Right lung (tissue), 5 donors: ENCODE measurements around the gene INTS11. TPM values are rescaled to one million over a fixed set of nuclear protein-coding genes. Genes with fewer than 3 reads are reported as not detected.

Source experiments
- DNase-seq, 2 donors: peaks; one replicate each; pipeline ENCODE4 v3.0.0-alpha.2; 2013
- polyA plus RNA-seq, 5 donors: library from polyadenylated mRNA; unstranded; fragments of 120-200 nt; gene quantifications; one replicate each; pipeline versions ENCODE4 v1.2.1 to v1.2.3, GENCODE V29; 2013; ENCODE audit warnings: inconsistent platforms in 1 of 5, low replicate concordance in 1 of 5; ENCODE audit not compliant: insufficient read length in 5 of 5, insufficient read depth in 1 of 5

INTS11 gene
- polyA plus RNA-seq, 5 donors: 102 to 144 (median 126) TPM

DNA sequence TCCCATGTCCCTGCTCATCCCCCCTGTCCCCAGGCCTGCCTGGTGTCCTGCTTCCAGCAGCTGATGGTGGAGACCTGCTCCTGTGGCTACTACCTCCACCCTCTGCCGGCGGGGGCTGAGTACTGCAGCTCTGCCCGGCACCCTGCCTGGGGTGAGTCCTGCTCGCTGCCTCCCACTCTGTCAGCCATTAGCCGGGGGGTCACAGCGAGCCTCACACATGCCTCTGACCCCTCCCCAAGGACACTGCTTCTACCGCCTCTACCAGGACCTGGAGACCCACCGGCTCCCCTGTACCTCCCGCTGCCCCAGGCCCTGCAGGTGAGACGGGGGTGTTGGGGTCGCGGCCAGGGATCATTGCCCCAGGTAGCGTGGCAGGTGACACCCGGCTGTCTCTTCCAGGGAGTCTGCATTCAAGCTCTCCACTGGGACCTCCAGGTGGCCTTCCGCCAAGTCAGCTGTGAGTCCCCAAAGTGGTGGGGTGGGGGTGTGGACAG lies 34.2 kb downstream of the INTS11 start:
- no peak for DNase-seq

DNA sequence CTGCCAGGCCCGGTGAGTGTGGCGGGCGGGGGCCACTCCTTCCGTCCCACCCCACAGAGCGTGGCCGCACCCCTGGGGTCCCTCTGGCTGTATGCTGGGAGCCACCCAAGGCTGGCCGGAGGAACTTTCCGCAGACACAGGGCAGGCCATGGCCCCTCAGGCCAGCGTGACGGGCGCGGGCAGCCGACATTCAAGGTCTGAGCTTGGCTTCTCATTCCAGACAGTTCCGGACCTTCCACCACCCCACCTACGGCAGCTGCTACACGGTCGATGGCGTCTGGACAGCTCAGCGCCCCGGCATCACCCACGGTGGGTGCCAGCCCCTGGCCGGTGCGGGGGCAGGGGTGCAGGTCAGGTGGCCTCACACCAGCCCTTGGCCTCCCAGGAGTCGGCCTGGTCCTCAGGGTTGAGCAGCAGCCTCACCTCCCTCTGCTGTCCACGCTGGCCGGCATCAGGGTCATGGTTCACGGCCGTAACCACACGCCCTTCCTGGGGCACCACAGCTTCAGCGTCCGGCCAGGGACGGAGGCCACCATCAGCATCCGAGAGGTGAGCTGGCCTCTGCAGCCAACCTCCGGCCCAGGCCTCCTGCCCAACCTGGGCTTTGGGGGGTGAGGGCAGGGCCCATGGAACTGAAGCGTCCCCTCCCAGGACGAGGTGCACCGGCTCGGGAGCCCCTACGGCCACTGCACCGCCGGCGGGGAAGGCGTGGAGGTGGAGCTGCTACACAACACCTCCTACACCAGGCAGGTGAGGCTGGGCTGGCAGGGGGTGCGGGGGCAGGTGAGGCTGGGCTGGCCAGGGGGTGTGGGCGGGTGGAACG lies 37.0 kb downstream of the INTS11 start:
- DNase-seq: no peak

DNA sequence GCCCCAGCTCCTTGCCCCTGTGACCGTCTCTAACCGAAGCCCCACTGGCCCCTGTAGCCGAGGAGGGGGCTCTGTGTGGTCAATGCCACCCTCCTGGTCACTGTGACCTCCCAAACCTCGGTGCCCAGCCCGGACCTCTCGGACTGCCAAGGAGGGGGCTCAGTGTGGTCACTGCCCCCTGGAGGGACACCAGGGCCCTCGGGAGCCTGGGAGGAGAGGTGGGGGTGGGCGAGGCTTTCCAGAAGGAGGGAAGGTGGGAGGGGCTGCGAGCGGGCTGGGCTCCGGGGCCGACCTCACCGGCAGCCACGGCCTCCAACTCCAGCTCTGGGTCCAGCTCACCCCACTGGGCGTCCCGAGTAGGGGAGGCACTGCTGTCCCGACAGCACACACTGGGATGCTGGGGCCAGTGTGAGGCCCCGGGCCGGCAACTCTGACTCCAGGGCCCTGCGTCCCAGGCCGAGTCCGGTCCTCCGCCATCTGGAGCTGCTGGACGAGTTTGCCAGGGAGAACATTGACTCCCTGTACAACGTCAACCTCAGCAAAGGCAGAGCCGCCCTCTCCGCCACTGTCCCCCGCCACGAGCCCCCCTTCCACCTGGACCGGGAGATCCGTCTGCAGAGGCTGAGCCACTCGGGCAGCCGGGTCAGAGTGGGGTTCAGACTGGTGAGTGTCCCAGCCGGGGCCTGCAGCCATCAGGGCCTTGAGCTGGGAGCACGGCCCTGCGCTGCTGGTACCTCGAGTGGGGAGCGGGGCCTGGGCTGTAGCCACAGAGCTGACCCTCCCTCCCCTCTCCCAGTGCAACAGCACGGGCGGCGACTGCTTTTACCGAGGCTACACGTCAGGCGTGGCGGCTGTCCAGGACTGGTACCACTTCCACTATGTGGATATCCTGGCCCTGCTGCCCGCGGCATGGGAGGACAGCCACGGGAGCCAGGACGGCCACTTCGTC lies 37.9 kb downstream of the INTS11 start:
- DNase-seq: no peak

DNA sequence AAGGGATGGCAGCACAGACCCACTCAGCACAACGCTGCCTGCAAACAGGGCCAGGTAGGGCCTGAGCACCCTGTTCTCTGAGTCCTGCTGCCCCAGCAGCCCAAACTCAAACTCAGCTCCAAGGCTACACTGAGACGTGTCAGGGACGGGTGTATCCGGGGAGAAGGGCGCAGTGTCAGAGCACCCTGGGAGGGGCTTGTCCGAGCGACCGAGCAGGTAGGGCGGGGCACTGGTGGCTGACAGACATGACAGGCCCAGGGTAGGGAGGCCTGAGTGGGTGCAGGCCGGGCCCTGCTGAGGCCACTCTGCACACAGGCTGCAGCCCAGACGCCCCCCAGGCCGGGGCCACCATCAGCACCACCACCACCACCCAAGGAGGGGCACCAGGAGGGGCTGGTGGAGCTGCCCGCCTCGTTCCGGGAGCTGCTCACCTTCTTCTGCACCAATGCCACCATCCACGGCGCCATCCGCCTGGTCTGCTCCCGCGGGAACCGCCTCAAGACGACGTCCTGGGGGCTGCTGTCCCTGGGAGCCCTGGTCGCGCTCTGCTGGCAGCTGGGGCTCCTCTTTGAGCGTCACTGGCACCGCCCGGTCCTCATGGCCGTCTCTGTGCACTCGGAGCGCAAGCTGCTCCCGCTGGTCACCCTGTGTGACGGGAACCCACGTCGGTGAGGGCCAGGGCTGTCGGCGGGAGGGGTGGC lies 38.7 kb downstream of the INTS11 start:
- no peak for DNase-seq

DNA sequence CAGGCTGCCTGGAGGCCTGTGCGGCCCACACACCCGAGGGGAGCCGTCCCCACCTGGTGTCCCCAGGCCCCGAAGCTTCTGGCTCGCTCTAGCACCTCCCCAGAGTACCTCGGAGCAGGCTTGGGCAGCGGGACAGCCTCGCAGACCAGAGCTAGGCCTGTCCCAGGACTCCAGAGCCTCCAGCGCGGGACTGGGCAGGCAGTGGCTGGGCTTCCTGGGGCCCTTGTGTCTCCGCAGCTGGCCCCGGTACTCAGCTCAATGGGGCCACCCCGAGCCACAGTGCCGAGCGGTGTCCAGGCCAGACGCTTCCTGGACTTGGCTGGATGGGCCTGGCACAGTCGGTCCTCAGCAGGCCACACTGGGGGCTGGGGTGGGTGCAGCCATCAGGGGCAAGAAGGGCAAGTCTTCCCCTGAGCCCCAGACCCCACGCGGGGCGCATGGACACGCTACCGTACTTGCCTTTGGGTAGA lies 39.3 kb downstream of the INTS11 start:
- no peak for DNase-seq

DNA sequence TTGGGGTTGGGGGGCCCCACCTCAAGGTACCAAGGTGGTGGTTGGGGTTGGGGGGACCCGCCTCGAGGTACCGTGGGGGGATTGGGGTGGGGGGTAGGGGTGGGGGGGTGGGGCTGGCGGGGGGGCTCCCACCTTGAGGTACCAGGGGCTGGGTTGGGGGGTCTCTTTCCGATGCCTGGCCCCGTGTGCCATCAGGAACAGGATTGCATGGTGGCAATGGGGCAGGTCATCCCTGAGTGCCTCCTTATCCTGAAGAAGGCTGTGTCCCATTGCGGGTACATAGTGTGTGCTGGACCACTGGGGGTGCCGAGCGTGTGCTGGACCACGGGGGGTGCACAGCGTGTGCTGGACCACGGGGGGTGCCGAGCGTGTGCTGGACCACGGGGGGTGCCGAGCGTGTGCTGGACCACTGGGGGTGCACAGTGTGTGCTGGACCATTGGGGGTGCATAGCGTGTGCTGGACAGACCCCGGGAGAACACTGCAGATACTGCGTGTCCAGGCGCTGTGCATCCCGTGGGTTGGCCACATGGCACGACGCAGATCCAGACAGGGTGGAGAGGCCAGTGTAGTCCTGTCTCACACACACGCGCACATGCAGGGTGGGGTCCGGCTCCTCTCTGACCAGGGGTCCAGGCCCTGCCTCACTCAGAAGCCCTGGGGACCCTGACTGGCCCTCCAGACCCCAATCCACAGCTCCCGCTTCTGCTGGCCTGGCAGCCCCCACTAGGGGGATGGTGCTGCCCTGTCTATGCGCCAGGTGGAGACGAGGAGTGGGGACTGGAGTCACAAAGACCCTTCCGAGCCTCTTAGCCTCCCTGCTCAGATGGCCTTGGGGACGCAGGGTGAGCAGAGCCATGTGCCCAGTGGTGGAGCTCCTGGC lies 40.0 kb downstream of the INTS11 start:
- no peak for DNase-seq

DNA sequence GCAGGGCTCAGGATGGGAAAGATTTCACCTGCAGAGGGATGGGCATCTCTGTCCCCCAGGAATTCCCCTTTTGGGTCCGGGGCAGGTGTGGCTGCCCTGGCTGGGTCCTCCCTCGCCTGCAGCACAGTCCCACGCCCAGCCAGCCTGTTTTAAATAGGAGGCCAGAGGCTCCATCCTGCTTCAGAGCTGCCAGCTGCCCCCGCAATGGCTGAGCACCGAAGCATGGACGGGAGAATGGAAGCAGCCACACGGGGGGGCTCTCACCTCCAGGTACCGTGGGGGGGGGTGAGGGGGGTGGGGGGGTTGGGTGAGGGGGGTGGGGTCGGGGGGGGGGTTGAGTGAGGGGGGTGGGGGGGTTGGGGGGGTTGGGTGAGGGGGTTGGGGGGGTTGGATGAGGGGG lies 40.6 kb downstream of the INTS11 start:
- DNase-seq: no peak

DNA sequence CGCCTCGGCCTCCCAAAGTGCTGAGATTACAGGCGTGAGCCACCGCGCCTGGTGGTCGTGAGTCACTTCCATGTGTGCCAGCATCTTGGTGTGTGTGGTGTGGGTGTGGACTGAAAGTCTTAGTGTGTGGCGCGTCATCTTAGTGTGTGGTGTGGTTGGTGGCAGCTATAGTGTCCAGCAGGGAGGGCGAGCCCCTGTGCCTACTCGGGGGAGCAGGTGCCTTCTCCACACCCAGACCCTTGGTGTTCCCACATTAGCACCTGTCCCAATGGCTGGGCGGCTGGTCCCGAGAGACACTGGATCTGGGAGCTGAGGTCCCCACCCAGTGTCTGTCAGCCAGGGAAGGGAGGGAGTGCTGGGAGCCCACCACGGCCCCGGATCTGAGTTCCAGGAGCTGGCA lies 41.5 kb downstream of the INTS11 start:
- no peak for DNase-seq

DNA sequence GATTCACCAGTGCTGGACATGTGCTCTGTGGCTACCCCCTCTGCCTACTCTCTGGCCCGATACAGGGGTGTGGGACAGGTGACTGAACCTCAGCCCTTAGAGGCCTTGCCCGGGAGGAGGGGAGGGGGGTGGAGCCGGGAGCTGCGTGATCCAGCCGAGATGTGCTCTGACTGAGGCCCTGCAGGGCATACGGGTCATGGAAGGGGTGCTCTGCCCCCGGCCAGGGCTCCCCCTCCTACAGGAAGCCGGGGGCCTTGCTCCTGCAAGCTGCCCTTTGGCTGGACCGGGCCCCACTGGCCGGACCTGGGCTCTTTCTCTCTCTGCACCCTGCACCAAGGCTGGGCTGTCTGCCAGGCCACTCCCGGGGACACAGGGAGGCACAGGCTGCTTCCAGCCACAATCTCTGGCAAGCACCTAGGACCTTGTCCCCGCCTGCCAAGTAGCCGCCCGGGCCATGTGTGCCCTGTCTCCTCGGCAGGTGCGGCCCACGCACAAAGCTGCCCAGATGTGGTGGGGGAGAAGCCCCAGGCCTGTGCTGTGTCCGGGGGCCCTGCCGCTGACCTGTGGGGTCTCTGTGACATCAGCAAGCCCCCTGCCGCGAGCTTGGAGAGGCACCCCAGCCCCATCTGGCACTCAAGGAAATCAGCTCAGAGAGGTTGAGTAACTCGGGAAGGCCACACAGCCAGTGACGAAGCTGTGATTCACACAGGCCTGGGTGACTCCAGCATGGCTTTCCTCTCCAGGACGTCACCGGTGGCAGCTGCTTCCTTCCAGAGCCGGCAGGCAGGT lies 42.7 kb downstream of the INTS11 start:
- no peak for DNase-seq

DNA sequence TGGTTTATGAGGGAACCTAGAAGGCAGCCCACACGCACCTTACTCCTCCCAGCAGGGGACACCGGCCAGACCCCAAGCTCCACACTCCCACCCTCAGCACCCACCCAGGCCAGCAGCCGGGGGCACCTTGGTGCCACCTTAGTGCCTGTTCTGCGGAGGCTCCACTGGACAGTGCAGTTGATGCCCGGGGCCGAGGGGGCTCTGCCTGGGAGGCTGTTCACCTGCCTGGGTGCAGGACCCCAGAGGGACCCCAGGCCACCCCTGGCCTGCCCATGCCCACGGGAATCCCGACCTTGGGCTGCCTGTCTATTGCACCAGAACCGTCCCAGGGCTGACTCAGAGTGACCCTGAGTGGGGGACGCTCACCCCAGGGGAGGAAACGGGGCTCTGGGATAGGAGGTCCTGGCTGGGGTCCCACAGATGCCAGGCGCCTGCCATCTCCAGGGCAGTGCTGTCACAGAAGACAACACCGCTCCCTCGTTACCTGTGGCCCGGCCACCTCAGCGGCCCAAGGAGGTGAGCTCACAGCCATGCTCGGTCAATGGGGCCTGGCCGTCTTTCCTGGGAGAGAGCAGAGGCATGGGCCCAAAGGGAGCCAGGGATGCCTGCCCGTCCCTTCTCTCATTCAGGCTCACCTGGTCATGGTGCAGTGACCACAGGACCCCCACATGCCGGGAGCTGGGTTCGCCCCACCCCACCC lies 43.5 kb downstream of the INTS11 start:
- no peak for DNase-seq

DNA sequence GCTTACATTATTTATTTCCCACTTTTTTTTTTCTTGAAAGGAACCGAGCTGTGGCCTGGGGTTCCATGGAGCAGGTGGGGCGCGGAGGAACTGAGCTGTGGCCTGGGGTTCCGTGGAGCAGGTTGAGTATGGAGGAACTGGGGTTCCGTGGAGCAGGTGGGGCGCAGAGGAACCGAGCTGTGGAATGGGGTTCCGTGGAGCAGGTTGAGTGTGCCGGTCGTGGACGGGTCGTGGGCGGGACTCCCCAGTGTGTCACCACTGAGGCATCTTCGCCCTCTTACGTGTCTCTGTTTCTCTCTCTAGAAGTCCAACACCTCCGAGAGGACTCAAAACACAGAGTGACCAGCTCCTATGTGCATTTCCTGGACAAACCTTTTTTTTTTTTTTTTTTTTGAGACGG lies 45.4 kb downstream of the INTS11 start:
- no peak for DNase-seq

DNA sequence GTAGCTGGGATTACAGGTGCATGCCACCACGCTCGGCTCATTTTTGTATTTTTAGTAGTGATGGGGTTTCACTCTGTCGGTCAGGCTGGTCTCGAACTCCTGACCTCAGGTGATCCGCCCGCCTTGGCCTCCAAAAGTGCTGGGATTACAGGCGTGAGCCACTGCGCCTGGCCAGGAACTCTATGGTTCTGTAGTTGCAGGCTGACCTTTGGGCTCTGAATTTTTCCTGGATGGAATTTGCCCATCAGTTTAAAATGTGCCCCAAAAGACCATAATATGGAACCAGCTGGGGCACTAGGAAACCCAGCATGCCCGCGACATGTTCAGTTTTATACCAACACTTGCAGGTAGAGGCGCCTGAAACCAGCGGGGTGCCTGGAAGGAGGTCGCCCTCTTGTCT lies 45.8 kb downstream of the INTS11 start:
- no peak for DNase-seq

DNA sequence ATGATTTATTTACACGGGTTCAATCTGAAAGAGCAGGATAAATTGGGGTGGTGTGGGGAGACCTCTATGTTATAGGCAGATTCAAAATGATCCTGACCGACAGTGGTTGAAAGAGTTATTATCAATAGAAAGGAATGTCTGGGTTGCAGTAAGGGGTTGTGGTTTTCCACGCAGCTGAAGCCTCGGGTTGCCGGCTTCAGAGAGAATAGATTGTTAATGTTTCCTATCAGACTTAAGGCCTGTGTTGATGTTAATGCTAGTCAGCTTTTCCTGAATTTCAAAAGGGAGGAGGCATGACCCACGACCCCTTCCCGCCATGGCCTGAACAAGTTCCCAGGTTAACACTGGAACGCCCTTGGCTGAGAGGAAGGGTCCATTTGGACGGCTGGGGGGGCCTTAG lies 48.6 kb downstream of the INTS11 start:
- no peak for DNase-seq

DNA sequence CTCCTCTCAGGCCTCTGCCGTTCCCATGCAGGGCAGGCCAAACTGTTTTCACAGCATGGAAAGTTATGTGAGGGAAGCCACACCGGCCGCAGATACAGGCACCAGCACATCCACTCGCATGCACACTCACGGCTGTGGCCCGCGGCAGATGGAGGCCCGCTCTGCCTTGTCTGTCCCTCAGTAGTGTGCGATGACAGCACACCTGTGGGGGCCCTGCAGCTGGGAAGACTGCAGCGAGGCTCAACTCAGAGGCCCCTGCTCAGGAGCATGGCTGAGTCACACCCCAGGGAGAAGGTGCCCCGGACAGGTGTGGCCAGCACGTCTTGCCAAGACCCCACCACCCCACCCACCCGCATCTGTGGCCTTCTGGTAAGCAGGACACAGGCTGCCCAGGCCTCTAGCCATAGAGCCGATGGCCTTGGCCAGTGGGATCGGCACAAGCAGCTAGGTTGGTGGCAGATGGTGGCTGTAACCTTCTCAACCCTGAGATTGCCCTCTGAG lies 49.5 kb downstream of the INTS11 start:
- no peak for DNase-seq

DNA sequence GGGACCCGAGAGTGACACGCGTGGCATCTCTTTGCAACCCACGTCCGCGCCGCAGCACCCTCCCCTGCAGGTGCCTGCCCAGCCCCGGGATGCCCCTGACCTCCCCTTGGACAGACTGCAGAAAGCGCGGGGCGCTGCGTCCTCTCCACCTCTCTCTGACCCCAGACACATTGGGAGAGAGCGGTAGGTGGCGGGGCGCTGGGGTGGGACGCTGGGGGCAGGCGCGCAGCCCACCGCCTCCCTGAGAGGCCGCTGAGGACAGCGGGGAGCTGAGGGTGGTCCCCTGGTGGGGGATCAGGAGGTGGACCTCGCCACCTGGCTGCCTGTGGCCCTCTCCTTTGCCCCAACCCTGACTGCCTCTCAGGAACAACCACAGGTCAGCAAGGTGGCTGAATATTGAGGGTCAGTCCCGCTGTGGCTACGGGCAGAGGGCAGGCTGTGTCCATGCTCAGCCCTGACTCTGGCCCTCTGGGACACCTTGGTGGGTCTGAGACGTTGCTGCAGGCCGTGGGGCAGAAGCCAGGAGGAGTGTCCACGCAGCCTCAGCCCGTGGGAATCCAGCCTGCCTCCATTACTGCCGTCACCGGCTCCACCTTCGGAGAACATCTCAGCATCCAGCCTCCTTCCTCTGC lies 50.0 kb downstream of the INTS11 start:
- no peak for DNase-seq

DNA sequence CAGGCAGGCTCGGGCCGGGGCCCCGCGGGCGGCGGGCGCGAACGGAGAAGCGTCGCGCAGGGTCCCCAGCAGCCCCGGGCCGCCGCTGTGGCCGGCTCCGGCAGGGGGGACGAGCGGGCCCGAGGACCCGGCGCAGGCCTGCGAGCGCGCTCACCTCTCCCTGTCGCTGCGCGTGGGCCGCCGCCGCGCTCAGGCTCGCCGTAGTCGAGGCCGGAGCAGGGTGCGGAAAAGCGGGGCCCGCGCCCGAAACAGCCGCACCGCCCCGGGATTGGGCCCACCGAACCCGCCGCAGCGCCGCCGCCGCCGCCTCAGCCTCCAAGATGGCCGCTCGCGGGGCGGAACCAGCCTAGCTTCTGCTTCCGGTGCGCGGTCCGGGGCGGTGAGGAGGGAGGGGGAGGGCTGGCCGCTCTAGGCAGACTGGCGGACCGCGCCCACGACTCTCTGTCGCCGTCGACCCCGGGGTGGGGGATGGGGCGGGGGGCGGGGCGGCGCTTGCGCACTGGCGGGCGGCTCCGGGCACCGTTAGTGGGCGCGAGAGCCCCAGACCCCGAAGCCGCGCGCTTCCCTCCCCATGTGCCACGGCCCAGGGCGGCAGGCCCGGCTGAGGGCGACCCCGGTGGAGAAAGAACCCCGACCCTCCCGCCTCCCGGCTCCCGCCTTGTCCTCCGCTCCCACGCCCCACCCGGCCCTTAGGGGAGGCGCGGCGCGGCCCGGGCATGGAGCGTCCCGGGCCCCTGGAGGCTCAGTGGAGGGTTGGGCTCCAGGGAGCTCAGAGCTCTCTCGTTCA lies 50.8 kb downstream of the INTS11 start, which contains the start of gene UBE2J2:
TSS of gene UBE2J2 (minus strand) at position 343 of the 787 bp plus-strand sequence. CDS start 5,862 bp downstream, outside the sequence.
- peak; percentile 87 to 88 for DNase-seq

DNA sequence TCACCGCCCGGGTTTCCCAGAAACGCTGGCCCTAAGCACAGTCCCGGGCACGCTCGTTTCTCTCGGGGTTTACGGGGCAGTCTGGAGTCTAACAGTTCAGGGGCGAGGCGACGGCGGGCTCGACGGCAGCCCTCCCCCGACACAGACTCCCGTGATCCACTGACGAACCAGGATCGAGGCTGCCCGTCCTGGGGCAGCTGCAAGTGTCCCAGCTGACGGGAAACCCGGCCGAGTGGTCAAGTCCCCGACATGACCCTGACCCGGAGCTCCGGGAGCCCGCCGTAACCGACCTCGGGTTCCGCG lies 51.3 kb downstream of the INTS11 start:
- no peak for DNase-seq
